H9 (cell line): Measurements from ENCODE around the gene BRSK2. TPM values are rescaled to one million over a fixed set of nuclear protein-coding genes. Genes with fewer than 3 reads are reported as not detected.

Source experiments
- DNase-seq: peaks from one replicate; pipeline ENCODE4 v3.0.0-alpha.2; 2017
- H2AFZ ChIP-seq: one replicate; pipeline ENCODE4 v1.6.1; 2013; ENCODE audit warnings: mild to moderate bottlenecking, low read length, control low read depth, moderate library complexity
- H2AK5ac ChIP-seq: 2 replicates; pipeline ENCODE4 v1.6.1; 2013; ENCODE audit warnings: low read length, control low read depth, mixed read lengths; ENCODE audit not compliant: insufficient read length
- H2BK120ac ChIP-seq: one replicate; pipeline ENCODE4 v1.6.1; 2013; ENCODE audit warnings: low read depth, mild to moderate bottlenecking, low read length, control low read depth, inconsistent platforms; ENCODE audit not compliant: poor library complexity, severe bottlenecking
- H2BK12ac ChIP-seq: 2 replicates; pipeline ENCODE4 v1.6.1; 2013; ENCODE audit warnings: low read length, control low read depth, mixed read lengths, low read depth; ENCODE audit not compliant: insufficient read length
- H2BK15ac ChIP-seq: 2 replicates; pipeline ENCODE4 v1.6.1; 2013; ENCODE audit warnings: low read depth, low read length, control low read depth
- H2BK20ac ChIP-seq: one replicate; pipeline ENCODE4 v1.6.1; 2013; ENCODE audit warnings: low read depth, mild to moderate bottlenecking, low read length, control low read depth, inconsistent platforms; ENCODE audit not compliant: poor library complexity, severe bottlenecking
- H2BK5ac ChIP-seq: 2 replicates; pipeline ENCODE4 v1.6.1; 2013; ENCODE audit warnings: low read length, control low read depth, mixed read lengths; ENCODE audit not compliant: insufficient read length
- H3K14ac ChIP-seq: 2 replicates; pipeline ENCODE4 v1.6.1; 2013; ENCODE audit warnings: low read length, control low read depth; ENCODE audit not compliant: insufficient read depth
- H3K18ac ChIP-seq: 2 replicates; pipeline ENCODE4 v1.6.1; 2013; ENCODE audit warnings: low read depth, mild to moderate bottlenecking, mixed read lengths, low read length, control low read depth; ENCODE audit not compliant: insufficient read length
- H3K23ac ChIP-seq: 2 replicates; pipeline ENCODE4 v1.6.1; 2013; ENCODE audit warnings: low read length, control low read depth, mixed read lengths, low read depth; ENCODE audit not compliant: insufficient read length
- H3K23me2 ChIP-seq: 2 replicates; pipeline ENCODE4 v1.6.1; 2013; ENCODE audit warnings: low read depth, mild to moderate bottlenecking, mixed read lengths, low read length, control low read depth; ENCODE audit not compliant: insufficient read length, poor library complexity, severe bottlenecking
- H3K27ac ChIP-seq: 2 replicates; pipeline ENCODE4 v1.5.1; 2013; ENCODE audit warnings: low read length, control low read depth, mixed read lengths, low read depth; ENCODE audit not compliant: insufficient read length
- H3K27me3 ChIP-seq: 2 replicates; pipeline ENCODE4 v1.6.1; 2013; ENCODE audit warnings: low read length, control low read depth, inconsistent platforms; ENCODE audit not compliant: insufficient read depth
- H3K4ac ChIP-seq: 2 replicates; pipeline ENCODE4 v1.6.1; 2013; ENCODE audit warnings: low read depth, mild to moderate bottlenecking, control low read depth, inconsistent platforms, low read length, moderate library complexity
- H3K4me1 ChIP-seq: 2 replicates; pipeline ENCODE4 v1.6.1; 2013; ENCODE audit warnings: low read length, control low read depth, inconsistent platforms; ENCODE audit not compliant: insufficient read depth
- H3K4me2 ChIP-seq: 2 replicates; pipeline ENCODE4 v1.6.1; 2013; ENCODE audit warnings: low read length, control low read depth, mixed read lengths; ENCODE audit not compliant: insufficient read length, insufficient read depth
- H3K56ac ChIP-seq: 2 replicates; pipeline ENCODE4 v1.6.1; 2013; ENCODE audit warnings: low read depth, mild to moderate bottlenecking, mixed read lengths, low read length, control low read depth; ENCODE audit not compliant: insufficient read length
- H3K79me1 ChIP-seq: 2 replicates; pipeline ENCODE4 v1.6.1; 2013; ENCODE audit warnings: low read depth, mild to moderate bottlenecking, moderate library complexity, low read length, control low read depth, inconsistent platforms; ENCODE audit not compliant: insufficient read depth, poor library complexity, severe bottlenecking
- H3K79me2 ChIP-seq: 2 replicates; pipeline ENCODE4 v1.6.1; 2013; ENCODE audit warnings: low read length, control low read depth, inconsistent platforms; ENCODE audit not compliant: insufficient read depth
- H3K9ac ChIP-seq: 2 replicates; pipeline ENCODE4 v1.6.1; 2013; ENCODE audit warnings: low read length, control low read depth, mixed read lengths; ENCODE audit not compliant: insufficient read length; ENCODE audit errors: extremely low read depth
- H3K9me3 ChIP-seq: one replicate; pipeline ENCODE4 v1.6.1; 2013; ENCODE audit warnings: low read depth, low read length, inconsistent platforms; ENCODE audit not compliant: control insufficient read depth
- H3T11ph ChIP-seq: one replicate; pipeline ENCODE4 v1.6.1; 2013; ENCODE audit warnings: mild to moderate bottlenecking, low read length, control low read depth, inconsistent platforms
- H4K20me1 ChIP-seq: one replicate; pipeline ENCODE4 v1.6.1; 2013; ENCODE audit not compliant: control insufficient read depth, insufficient read length, insufficient read depth
- H4K5ac ChIP-seq: 2 replicates; pipeline ENCODE4 v1.6.1; 2013; ENCODE audit warnings: low read depth, mild to moderate bottlenecking, mixed read lengths, low read length, control low read depth; ENCODE audit not compliant: insufficient read length
- H4K8ac ChIP-seq: replicated peaks from 2 replicates; pipeline ENCODE4 v1.6.1; 2013; ENCODE audit warnings: low read length, control low read depth, mixed read lengths, low read depth; ENCODE audit not compliant: insufficient read length
- H4K91ac ChIP-seq: 2 replicates; pipeline ENCODE4 v1.6.1; 2013; ENCODE audit warnings: low read depth, mild to moderate bottlenecking, moderate library complexity, mixed read lengths, low read length, control low read depth; ENCODE audit not compliant: insufficient read length
- H3K27ac Mint-ChIP-seq, 3 experiments: 2 replicates in 2 of 3; 3 replicates in 1 of 3; pipeline ENCODE4 v1.8.0; 2020 to 2021; ENCODE audit warnings: mixed read lengths in 3 of 3, mild to moderate bottlenecking in 1 of 3, moderate library complexity in 1 of 3
- H3K27me3 Mint-ChIP-seq: 2 replicates; pipeline ENCODE4 v1.8.0; 2021; ENCODE audit warnings: low read depth, mild to moderate bottlenecking, moderate library complexity, mixed read lengths
- H3K36me3 Mint-ChIP-seq, 3 experiments: 2 replicates in 2 of 3; 3 replicates in 1 of 3; pipeline ENCODE4 v1.8.0; 2020 to 2021; ENCODE audit warnings: low read depth in 3 of 3, mixed read lengths in 3 of 3; ENCODE audit not compliant: insufficient read depth in 1 of 3
- H3K4me1 Mint-ChIP-seq, 2 experiments: 2 replicates each; pipeline ENCODE4 v1.8.0; 2020; ENCODE audit warnings: mixed read lengths in 2 of 2
- H3K4me3 Mint-ChIP-seq, 2 experiments: 2 replicates in 1 of 2; 3 replicates in 1 of 2; pipeline ENCODE4 v1.8.0; 2020 to 2021; ENCODE audit warnings: mild to moderate bottlenecking in 2 of 2, mixed read lengths in 2 of 2, moderate library complexity in 1 of 2
- H3K9me3 Mint-ChIP-seq, 2 experiments: 2 replicates in 1 of 2; 3 replicates in 1 of 2; pipeline ENCODE4 v1.8.0; 2020; ENCODE audit warnings: mild to moderate bottlenecking in 2 of 2, mixed read lengths in 2 of 2, moderate library complexity in 1 of 2
- CTCF ChIP-seq: fragments of 200-600 bp; sonication (generic); conservative IDR thresholded peaks from 3 replicates; pipeline ENCODE4 v1.8.0; 2021; ENCODE audit warnings: antibody characterized with exemption, mild to moderate bottlenecking
- WGBS: extraction: QIAGEN DNeasy Blood & Tissue Kit; methylation state at CpG from one replicate; pipeline ENCODE4 v1.1.7; 2013; ENCODE audit warnings: missing lambda C conversion rate, low lambda C conversion rate, mixed read lengths; ENCODE audit not compliant: insufficient read length; ENCODE audit errors: extremely low coverage; 5-methylcytosine and 5-hydroxymethylcytosine counted together
- total RNA-seq: library from RNA; stranded (reverse); gene quantifications from 2 replicates; pipeline ENCODE4 v1.2.1, GENCODE V29; 2021

The BRSK2 gene
- total RNA-seq, 1 experiment from 2014 or later, result 28.4 TPM

- Histone ChIP-seq H2AFZ (no peak overlapping the region), H3K56ac (no peak overlapping the region), H3T11ph (no peak overlapping the region), H3K23ac (no peak overlapping the region), H4K5ac (no peak overlapping the region), H3K27ac (no peak overlapping the region), H2BK120ac (no peak overlapping the region), H3K27me3 (no peaks in the 10 kb centered on the region), H2BK20ac (no peak overlapping the region), H3K4me1 (no peaks in the 10 kb centered on the region), H2BK5ac (no peak overlapping the region), H3K9ac (no peak overlapping the region), H3K4me2 (no peak overlapping the region), H4K91ac (no peak overlapping the region), H3K14ac (no peak overlapping the region), H3K23me2 (no peaks in the 10 kb centered on the region), H3K9me3 (no peaks in the 10 kb centered on the region), H3K79me1 (no peaks in the 10 kb centered on the region), H4K8ac (no peak overlapping the region), H3K18ac (no peak overlapping the region), H4K20me1 (peaks cover 4% of the 10 kb centered on the region), H2BK15ac (no peak overlapping the region), H2BK12ac (no peak overlapping the region), H2AK5ac (no peak overlapping the region), H3K4ac (no peak overlapping the region), H3K79me2 (no peaks in the 10 kb centered on the region)
- DNase-seq, result no peak
- Mint-ChIP-seq H3K4me3 (no peak overlapping the region), H3K36me3 (peaks cover 0 to 8% (median 6%) of the 10 kb centered on the region in 3 experiments; a peak in 3 of 7 replicates), H3K27me3 (no peaks in the 10 kb centered on the region), H3K4me1 (0 out of 4 replicates have a peak, but pooled peaks cover 0 to 4% of the 10 kb centered on the region in 2 experiments), H3K27ac (no peak overlapping the region), H3K9me3 (no peaks in the 10 kb centered on the region)
- WGBS, result no CpG with 5 or more reads among the region's 31 CpGs
- no peak for TF ChIP-seq CTCF
These were observed 59.9 kb downstream of the BRSK2 start for GRCh38 chr11:1449490-1450243.
